Measurements from ENCODE around the gene GLCE. TPM values are rescaled to one million over a fixed set of nuclear protein-coding genes. Genes with fewer than 3 reads are reported as not detected.

GLCE gene
- total and polyA plus RNA-seq, 10 of the 15 experiments (the other 5 are each of a cell fraction or from before 2014, with no cell fraction given): 2.1 to 11.9 (median 2.9) TPM

DNA sequence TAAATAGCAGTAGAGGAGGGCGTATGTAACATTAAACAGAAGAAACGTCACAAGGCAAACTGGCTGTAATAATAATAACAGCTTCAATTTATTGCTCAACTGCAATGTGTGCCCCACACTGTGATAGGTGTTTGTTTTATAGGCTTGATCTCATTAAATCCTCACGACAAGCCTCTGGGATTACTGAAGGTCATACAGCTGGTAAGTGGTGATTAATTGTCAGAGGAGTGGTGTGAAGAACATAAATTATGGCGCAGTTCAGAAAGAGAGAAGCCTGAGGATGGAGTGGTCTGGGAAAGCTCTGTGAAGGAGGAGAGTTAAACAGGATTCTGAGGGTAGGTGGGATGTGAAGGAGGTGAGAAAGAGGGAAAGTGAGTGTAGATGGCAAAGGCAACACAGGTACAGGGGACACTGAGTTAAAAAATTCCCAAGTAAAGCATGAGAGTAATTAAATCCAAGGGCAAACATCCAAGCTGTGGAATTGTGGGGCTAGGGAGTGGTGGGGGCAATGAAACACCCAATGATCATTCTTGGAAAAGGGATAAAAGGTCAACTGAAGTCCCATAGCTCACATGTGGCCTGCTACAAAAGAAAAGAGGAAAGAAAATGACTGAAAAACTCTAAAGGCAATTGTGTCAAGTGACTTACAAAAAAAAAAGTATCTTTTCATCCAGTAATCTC is 16.5 kb upstream of the GLCE start:
- FAIRE-seq: no peak

More for the DNA sequence above, 16.5 kb upstream of the GLCE start:
- 15% methylated on average over 4 of the region's 4 CpGs for WGBS (ENCODE audit: insufficient coverage, insufficient replicate concordance, low lambda C conversion rate, missing lambda C conversion rate)
- BruUV-seq (replicated peaks): no TSS peak
- ChIA-PET POLR2A (no interaction called here), RAD21 (ENCODE audit: unreplicated experiment) (no interaction called here), CTCF (no interaction called here), SMC1A (ENCODE audit: uncharacterized antibody, unreplicated experiment) (no interaction called here)
- H3K9ac ChIP-seq (ENCODE audit: control insufficient read depth, insufficient read depth, low read length): no peak overlapping the region
- DNase-seq (ENCODE audit: low read depth, low spot score) (no peak), ATAC-seq (no peak)
- H3K4me1 ChIP-seq (ENCODE audit: control insufficient read depth, insufficient read depth, low read length): no peaks in the 10 kb centered on the region
- no peak for TF ChIP-seq ATF7 (IDR thresholded peaks at IDR 0.05; ENCODE audit: low read depth)
- TF ChIP-seq IRF4 (IDR thresholded peaks at IDR 0.05; ENCODE audit: low read depth, low read length): no peak
- no peak for TF ChIP-seq EED (IDR thresholded peaks at IDR 0.05; ENCODE audit: low read depth)
- no peak for TF ChIP-seq BRCA1 (IDR thresholded peaks at IDR 0.05; ENCODE audit: low read depth, low read length)
- TF ChIP-seq E2F8 (IDR thresholded peaks at IDR 0.05; ENCODE audit: low read depth, partially characterized antibody): no peak
- TF ChIP-seq NR2C1 (IDR thresholded peaks at IDR 0.05): no peak
- TF ChIP-seq, protein P1, sequence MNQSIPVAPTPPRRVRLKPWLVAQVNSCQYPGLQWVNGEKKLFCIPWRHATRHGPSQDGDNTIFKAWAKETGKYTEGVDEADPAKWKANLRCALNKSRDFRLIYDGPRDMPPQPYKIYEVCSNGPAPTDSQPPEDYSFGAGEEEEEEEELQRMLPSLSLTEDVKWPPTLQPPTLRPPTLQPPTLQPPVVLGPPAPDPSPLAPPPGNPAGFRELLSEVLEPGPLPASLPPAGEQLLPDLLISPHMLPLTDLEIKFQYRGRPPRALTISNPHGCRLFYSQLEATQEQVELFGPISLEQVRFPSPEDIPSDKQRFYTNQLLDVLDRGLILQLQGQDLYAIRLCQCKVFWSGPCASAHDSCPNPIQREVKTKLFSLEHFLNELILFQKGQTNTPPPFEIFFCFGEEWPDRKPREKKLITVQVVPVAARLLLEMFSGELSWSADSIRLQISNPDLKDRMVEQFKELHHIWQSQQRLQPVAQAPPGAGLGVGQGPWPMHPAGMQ (IDR thresholded peaks at IDR 0.05; ENCODE audit: borderline replicate concordance): no peak
- TF ChIP-seq RAD51 (IDR thresholded peaks at IDR 0.05): no peak
- TF ChIP-seq HDGF (IDR thresholded peaks at IDR 0.05): no peak
- TF ChIP-seq, protein P2, sequence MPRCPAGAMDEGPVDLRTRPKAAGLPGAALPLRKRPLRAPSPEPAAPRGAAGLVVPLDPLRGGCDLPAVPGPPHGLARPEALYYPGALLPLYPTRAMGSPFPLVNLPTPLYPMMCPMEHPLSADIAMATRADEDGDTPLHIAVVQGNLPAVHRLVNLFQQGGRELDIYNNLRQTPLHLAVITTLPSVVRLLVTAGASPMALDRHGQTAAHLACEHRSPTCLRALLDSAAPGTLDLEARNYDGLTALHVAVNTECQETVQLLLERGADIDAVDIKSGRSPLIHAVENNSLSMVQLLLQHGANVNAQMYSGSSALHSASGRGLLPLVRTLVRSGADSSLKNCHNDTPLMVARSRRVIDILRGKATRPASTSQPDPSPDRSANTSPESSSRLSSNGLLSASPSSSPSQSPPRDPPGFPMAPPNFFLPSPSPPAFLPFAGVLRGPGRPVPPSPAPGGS (IDR thresholded peaks at IDR 0.05; ENCODE audit: borderline replicate concordance, insufficient read depth, low read depth, low read length, poor library complexity, severe bottlenecking): no peak
- H4K20me1 ChIP-seq (ENCODE audit: control insufficient read depth, insufficient read depth): no peaks in the 10 kb centered on the region
- in situ Hi-C loops (cut with MboI) (no loop called here), intact Hi-C loops (cut with micrococcal nuclease; ENCODE audit: unreplicated experiment) (no loop called here)
- H3K36me3 ChIP-seq (ENCODE audit: control insufficient read depth in 2 of 2, insufficient read depth in 2 of 2, low read length in 1 of 2): no peaks in the 10 kb centered on the region
- no peak overlapping the region for H3K4me2 ChIP-seq (ENCODE audit: control insufficient read depth, insufficient read depth)
- H2AFZ ChIP-seq (ENCODE audit: control insufficient read depth, low read depth, low read length): no peak overlapping the region
- H3K27ac ChIP-seq (ENCODE audit: control insufficient read depth, insufficient read depth): no peak overlapping the region
- no peaks in the 10 kb centered on the region for H3K27me3 ChIP-seq (replicated peaks in 1 of 2; ENCODE audit: control insufficient read depth in 2 of 2, insufficient read depth in 2 of 2, low read length in 1 of 2)
- no peak overlapping the region for H3K4me3 ChIP-seq
- no peaks in the 10 kb centered on the region for H3K9me3 ChIP-seq (replicated peaks; ENCODE audit: control insufficient read depth, insufficient read depth, low read length)
- H3K79me2 ChIP-seq (ENCODE audit: control insufficient read depth, insufficient read depth, low read length): no peaks in the 10 kb centered on the region

All from GM12878 (cell line).